ENCODE measurements around the gene P2RY2.

The P2RY2 gene

GRCh38 chr11:73246303-73246702 is 28.2 kb downstream of the P2RY2 start:
- DNase-seq, result no peak

GRCh38 chr11:73248526-73249185 is 30.6 kb downstream of the P2RY2 start:
- no peak for DNase-seq

- DNase-seq, result no peak
These were observed 31.2 kb downstream of the P2RY2 start for GRCh38 chr11:73249304-73249703.

GRCh38 chr11:73249853-73250783 is 32.0 kb downstream of the P2RY2 start:
- DNase-seq, result peak in 2 of 6 experiments; percentile 29 to 36

- peak in 2 of 6 experiments; percentile 14 to 16 for DNase-seq
These were observed 34.6 kb downstream of the P2RY2 start for GRCh38 chr11:73252577-73253191.

GRCh38 chr11:73257342-73258103 is 39.4 kb downstream of the P2RY2 start:
- no peak for DNase-seq

GRCh38 chr11:73258104-73259035 is 40.3 kb downstream of the P2RY2 start:
- no peak for DNase-seq

GRCh38 chr11:73259406-73260126 is 41.5 kb downstream of the P2RY2 start:
- no peak for DNase-seq

GRCh38 chr11:73260127-73260457 is 42.0 kb downstream of the P2RY2 start:
- no peak for DNase-seq

GRCh38 chr11:73262851-73263495 is 44.9 kb downstream of the P2RY2 start:
- no peak for DNase-seq

- DNase-seq, result no peak
These were observed 45.6 kb downstream of the P2RY2 start for GRCh38 chr11:73263640-73264039.

- no peak for DNase-seq
These were observed 47.3 kb downstream of the P2RY2 start for GRCh38 chr11:73265278-73265810.

GRCh38 chr11:73265853-73266645 is 48.0 kb downstream of the P2RY2 start:
- no peak for DNase-seq

- DNase-seq, result no peak
These were observed 48.6 kb downstream of the P2RY2 start for GRCh38 chr11:73266646-73267020.

- no peak for DNase-seq
These were observed 49.2 kb downstream of the P2RY2 start for GRCh38 chr11:73267122-73267846.

- DNase-seq, result no peak
These were observed 49.9 kb downstream of the P2RY2 start for GRCh38 chr11:73267906-73268540.

GRCh38 chr11:73268671-73269271 is 50.7 kb downstream of the P2RY2 start:
- no peak for DNase-seq

GRCh38 chr11:73269459-73270015 is 51.5 kb downstream of the P2RY2 start:
- DNase-seq, result no peak

All from stimulated activated naive CD4-positive, alpha-beta T cell (primary cell).